AG09309 (cell line): ENCODE results near the gene PPP1R37.

Experiments used
- DNase-seq: peaks from one replicate; pipeline ENCODE4 v3.0.0-alpha.2; 2010; ENCODE audit warnings: low read depth
- H3K4me3 ChIP-seq: 2 replicates; pipeline ENCODE4 v1.5.1; 2011; ENCODE audit warnings: mild to moderate bottlenecking, low read depth, low read length, moderate library complexity; ENCODE audit not compliant: control insufficient read depth
- CTCF ChIP-seq: IDR thresholded peaks from 2 replicates; pipeline ENCODE4 v1.5.1; 2011; ENCODE audit warnings: mild to moderate bottlenecking, low read depth, low read length, inconsistent platforms; ENCODE audit not compliant: insufficient read depth, control insufficient read depth; ENCODE audit errors: missing control alignments

PPP1R37 gene

DNA sequence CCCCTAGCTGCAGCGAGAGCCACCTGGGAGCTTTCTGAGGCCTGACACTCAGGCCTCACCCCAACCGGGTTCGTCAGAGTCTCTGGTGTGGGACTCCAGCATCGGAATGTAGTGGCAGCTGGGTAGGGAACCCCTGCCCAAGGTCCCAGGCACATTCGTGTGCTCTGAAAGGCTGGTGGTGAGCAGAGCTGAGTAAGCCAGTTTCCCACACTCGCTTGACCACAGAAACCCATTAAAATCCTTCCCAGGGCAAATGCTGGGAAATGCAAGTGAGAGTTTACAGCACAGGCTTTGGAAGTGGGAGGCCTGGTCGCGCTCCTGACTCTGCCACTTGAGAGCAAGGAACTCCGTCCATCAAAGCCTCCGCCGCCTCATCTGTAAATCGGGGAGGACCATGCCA, 80.8 kb downstream of the PPP1R37 start:
- no peak overlapping the region for H3K4me3 ChIP-seq
- TF ChIP-seq CTCF: no peak
- peak; percentile 95 for DNase-seq

GRCh38 chr19:45175515-45176345, 82.8 kb downstream of the PPP1R37 start:
- no peak for TF ChIP-seq CTCF
- H3K4me3 ChIP-seq: no peak overlapping the region
- no peak for DNase-seq

DNA sequence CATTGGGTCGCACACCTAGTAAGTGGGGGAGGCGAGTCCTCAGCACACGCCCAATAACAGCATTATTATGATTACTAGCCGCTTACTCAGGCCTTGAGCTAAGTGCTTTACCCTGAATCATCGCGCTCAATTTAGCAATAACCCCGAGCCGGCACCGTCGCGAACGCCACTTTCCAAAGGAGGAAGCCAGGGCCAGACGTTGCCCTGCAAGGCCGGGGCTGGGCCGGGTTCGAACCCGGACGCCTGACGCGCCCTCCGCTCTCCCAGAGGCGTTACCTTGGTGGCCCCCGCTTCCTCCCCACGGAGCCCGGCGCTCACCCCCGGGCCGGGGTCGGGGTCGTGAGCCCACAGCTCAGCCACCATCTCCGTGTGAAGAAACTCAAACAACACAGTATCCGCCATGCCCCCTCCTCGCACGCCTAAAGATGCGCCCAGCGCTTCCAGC, 84.9 kb downstream of the PPP1R37 start, which contains the start of gene TRAPPC6A:
Gene TRAPPC6A (minus strand): TSS at position 421 of the 445 bp plus-strand sequence. CDS start 19 bp downstream, at position 402.
- no peak for TF ChIP-seq CTCF
- H3K4me3 ChIP-seq: peak within 1 kb of the TSS; percentile 84
- peak; percentile 45 for DNase-seq

DNA sequence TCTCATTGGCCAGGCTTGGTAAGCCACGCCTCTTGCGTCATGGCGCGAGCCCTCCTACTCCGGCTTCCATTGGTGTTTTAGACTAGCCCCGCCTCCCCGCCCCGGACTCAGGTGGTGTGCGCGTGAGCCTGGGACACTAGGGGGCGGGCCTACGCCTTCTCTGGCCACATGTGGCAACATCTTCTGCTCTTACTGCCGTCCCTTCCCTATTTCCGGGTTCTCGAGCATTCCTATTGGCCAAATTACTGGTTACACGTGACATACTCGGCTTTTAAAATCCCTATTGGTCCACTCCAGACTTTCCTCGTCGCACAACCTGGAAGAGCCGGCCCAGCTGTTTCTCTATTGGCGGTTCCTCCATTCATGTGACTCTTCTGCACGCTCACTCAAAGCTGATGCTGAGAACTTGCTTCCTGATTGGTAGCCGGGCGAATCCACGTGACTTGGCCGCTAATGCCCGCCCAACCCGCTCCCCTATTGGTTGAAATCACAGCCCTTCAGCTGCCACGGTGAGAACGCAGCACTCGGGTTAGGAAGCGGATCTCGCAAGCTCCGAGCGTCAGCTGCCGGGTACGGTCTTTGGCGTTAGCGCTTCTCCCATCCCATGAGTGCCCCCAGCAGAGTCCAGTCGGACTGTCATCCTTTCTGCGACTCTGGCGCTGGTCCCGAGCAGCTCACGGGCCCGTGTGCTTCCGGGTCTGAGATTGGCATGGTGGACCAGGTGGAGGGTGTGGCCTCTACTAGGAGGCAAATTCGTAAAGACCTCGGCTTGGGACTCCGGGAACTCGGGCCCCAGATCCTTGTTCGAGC, 85.5 kb downstream of the PPP1R37 start, which contains the start of gene BLOC1S3:
Gene BLOC1S3 (plus strand): TSS at position 523 of the 810 bp plus-strand sequence. CDS start 513 bp downstream, outside the sequence.
- H3K4me3 ChIP-seq: peak within 1 kb of the TSS; percentile 84
- peak; percentile 38 for TF ChIP-seq CTCF
- DNase-seq: peak; percentile 100

DNA sequence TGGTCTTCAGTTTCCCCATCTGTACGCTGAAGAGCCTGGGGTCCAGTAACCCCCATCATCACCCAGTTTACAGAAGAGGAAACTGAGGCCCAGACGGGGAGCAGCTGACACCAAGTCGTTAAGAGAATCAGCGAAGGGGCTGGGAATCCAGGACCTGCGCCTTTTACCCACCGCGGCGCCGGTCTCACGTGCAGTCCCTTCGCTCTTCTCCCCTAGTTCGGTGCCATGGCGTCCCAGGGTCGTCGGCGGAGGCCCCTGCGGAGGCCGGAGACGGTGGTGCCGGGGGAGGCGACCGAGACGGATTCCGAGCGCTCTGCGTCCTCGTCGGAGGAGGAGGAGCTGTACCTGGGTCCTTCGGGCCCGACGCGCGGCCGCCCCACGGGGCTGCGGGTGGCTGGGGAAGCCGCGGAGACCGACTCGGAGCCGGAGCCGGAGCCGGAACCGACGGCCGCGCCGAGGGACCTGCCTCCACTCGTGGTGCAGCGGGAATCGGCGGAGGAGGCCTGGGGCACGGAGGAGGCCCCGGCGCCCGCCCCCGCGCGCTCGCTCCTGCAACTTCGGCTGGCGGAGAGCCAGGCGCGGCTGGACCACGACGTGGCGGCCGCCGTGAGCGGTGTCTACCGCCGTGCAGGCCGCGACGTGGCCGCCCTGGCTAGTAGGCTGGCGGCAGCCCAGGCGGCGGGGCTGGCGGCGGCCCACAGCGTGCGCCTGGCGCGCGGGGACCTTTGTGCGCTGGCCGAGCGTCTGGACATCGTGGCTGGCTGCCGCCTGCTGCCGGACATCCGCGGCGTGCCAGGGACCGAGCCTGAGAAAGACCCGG, 86.3 kb downstream of the PPP1R37 start:
- DNase-seq: no peak
- no peak for TF ChIP-seq CTCF

GRCh38 chr19:45179892-45180370, 87.0 kb downstream of the PPP1R37 start:
- no peak for TF ChIP-seq CTCF
- DNase-seq: no peak
- H3K4me3 ChIP-seq: peak overlapping the region; percentile 84

More for the DNA sequence above, 86.3 kb downstream of the PPP1R37 start:
- H3K4me3 ChIP-seq: peak overlapping the region; percentile 84
